K562 (cell line): ENCODE data around the gene MPG. TPM values are rescaled to one million over a fixed set of nuclear protein-coding genes. Genes with fewer than 3 reads are reported as not detected.

Experiments used
- ATAC-seq: fragments of 200-7000 bp; cut with Tn5 transposase; 3 replicates; pipeline ENCODE4 v1.9.1; 2020; ENCODE audit warnings: moderate library complexity
- BruUV-seq: library from RNA; stranded (reverse); fragments of 400-500 nt; replicated peaks from 2 replicates; lab custom pipeline; 2021; lab: Mats Ljungman, UMichigan
- CTCF ChIA-PET: fragments of 300-600 bp; formaldehyde crosslinking; extraction: SDS; loops from one replicate; lab custom pipeline; 2021; ENCODE audit warnings: low intra/inter-chr PET ratio; lab: Yijun Ruan, JAX
- POLR2A ChIA-PET: fragments of 300-600, 350-650 bp; sonication (Branson Sonifier 250); formaldehyde crosslinking; extraction: SDS; loops from one replicate; lab custom pipeline; 2021; ENCODE audit warnings: antibody characterized with exemption, inconsistent platforms; lab: Yijun Ruan, JAX
- DNase-seq, 4 experiments: peaks; one replicate each; pipeline versions ENCODE4 v3.0.0 to v3.0.0-alpha.2; 2011 to 2018; ENCODE audit warnings: low spot score in 3 of 4, mixed read lengths in 3 of 4; ENCODE audit errors: extremely low read depth in 1 of 4
- FAIRE-seq: peaks from 2 replicates; lab custom pipeline; 2011; peaks lifted over from hg19 to GRCh38; lab: Jason Lieb, UNC
- H2AFZ ChIP-seq: 2 replicates; pipeline ENCODE4 v1.6.0; 2011; ENCODE audit warnings: low read depth, low read length, control low read depth, inconsistent platforms
- H3K27ac ChIP-seq: fragments of 200-600 bp; 3 replicates; pipeline ENCODE4 v1.8.0; 2011; ENCODE audit warnings: low read depth, mild to moderate bottlenecking, control low read depth, inconsistent platforms, low read length, moderate library complexity, mixed read lengths; ENCODE audit errors: extremely low read depth
- H3K27me3 ChIP-seq, 2 experiments: fragments of 300-600 bp in 1 of 2; 2 replicates in 1 of 2; 3 replicates in 1 of 2; pipeline versions ENCODE4 v1.6.0 to v1.8.0; 2011; ENCODE audit warnings: inconsistent platforms in 2 of 2, low read length in 2 of 2, mild to moderate bottlenecking in 1 of 2, mixed read lengths in 1 of 2, moderate library complexity in 1 of 2; ENCODE audit not compliant: control insufficient read depth in 2 of 2, insufficient read depth in 2 of 2
- H3K36me3 ChIP-seq: fragments of 300-600 bp; 3 replicates; pipeline ENCODE4 v1.8.0; 2011; ENCODE audit warnings: mild to moderate bottlenecking, low read length, inconsistent platforms; ENCODE audit not compliant: control insufficient read depth, insufficient read depth
- H3K4me1 ChIP-seq, 2 experiments: fragments of 200-600 bp in 1 of 2; replicated peaks in 1 of 2; 2 replicates in 1 of 2; 3 replicates in 1 of 2; pipeline versions ENCODE4 v1.5.1 to v1.8.0; 2011; ENCODE audit warnings: inconsistent platforms in 2 of 2, low read length in 2 of 2, mild to moderate bottlenecking in 1 of 2, mixed read lengths in 1 of 2, moderate library complexity in 1 of 2; ENCODE audit not compliant: control insufficient read depth in 2 of 2, insufficient read depth in 2 of 2
- H3K4me2 ChIP-seq: 2 replicates; pipeline ENCODE4 v1.6.1; 2011; ENCODE audit warnings: low read length, control low read depth, inconsistent platforms, mixed read lengths; ENCODE audit not compliant: insufficient read depth
- H3K4me3 ChIP-seq: fragments of 200-600 bp; sonication (generic), shearing (Covaris generic); 2 replicates; pipeline ENCODE4 v1.5.1; 2016; ENCODE audit warnings: control low read depth, inconsistent platforms
- H3K79me2 ChIP-seq: fragments of 200-600 bp; 3 replicates; pipeline ENCODE4 v1.8.0; 2011; ENCODE audit warnings: low read length, inconsistent platforms; ENCODE audit not compliant: control insufficient read depth, insufficient read depth
- H3K9ac ChIP-seq, 2 experiments: 2 replicates each; pipeline versions ENCODE4 v1.6.0 to v1.6.1; 2011; ENCODE audit warnings: low read depth in 2 of 2, low read length in 2 of 2, control low read depth in 1 of 2, inconsistent platforms in 1 of 2, mild to moderate bottlenecking in 1 of 2, mixed read lengths in 1 of 2; ENCODE audit not compliant: insufficient read depth in 1 of 2
- H3K9me1 ChIP-seq: one replicate; pipeline ENCODE4 v1.6.0; 2011; ENCODE audit warnings: inconsistent platforms, mild to moderate bottlenecking, low read length, moderate library complexity; ENCODE audit not compliant: control insufficient read depth, insufficient read depth
- H3K9me3 ChIP-seq: replicated peaks from 2 replicates; pipeline ENCODE4 v1.5.1; 2011; ENCODE audit warnings: low read depth, low read length, inconsistent platforms; ENCODE audit not compliant: control insufficient read depth, insufficient read depth
- H4K20me1 ChIP-seq: replicated peaks from 2 replicates; pipeline ENCODE4 v1.6.1; 2011; ENCODE audit warnings: low read length, inconsistent platforms, mixed read lengths; ENCODE audit not compliant: control insufficient read depth, insufficient read depth
- AFF4 ChIP-seq: sonication (generic); formaldehyde crosslinking; IDR thresholded peaks from 2 replicates; pipeline ENCODE4 v1.8.0; 2023; ENCODE audit warnings: mild to moderate bottlenecking, missing genetic modification reagents
- COPS2 ChIP-seq: fragments of 450-650 bp; conservative IDR thresholded peaks from 2 replicates; pipeline ENCODE4 v1.6.1; 2016; ENCODE audit warnings: mild to moderate bottlenecking, moderate library complexity
- VEZF1 ChIP-seq: fragments of 200-800 bp; sonication (Bioruptor generic); IDR thresholded peaks from 2 replicates; pipeline ENCODE4 v1.6.1; 2017; ENCODE audit warnings: missing genetic modification characterization, missing compliant biosample characterization
- ZNF217 ChIP-seq: sonication (generic); formaldehyde crosslinking; IDR thresholded peaks from 2 replicates; pipeline ENCODE4 v1.8.0; 2022; ENCODE audit warnings: mild to moderate bottlenecking, missing genetic modification reagents
- WGBS: fragments of 100-300 bp; shearing (Covaris generic); methylation state at CpG from one replicate; pipeline ENCODE4 v1.1.6; 2016; ENCODE audit warnings: low coverage, mixed read lengths; ENCODE audit not compliant: insufficient coverage; ENCODE audit errors: missing lambda C conversion rate; 5-methylcytosine and 5-hydroxymethylcytosine counted together
- in situ Hi-C: fragments of 300-500 bp; cut with MboI; formaldehyde crosslinking; loops from 4 replicates; pipeline ENCODE4 v1.15.0; 2018; ENCODE audit warnings: inconsistent platforms, mixed read lengths
- intact Hi-C: fragments of 100-400 bp; cut with micrococcal nuclease; formaldehyde crosslinking; loops from 2 replicates; pipeline ENCODE4 v1.14.2; 2022
- polyA plus RNA-seq, 8 experiments: library from polyadenylated mRNA; depleted of rRNA in 4 of 8; stranded (reverse) in 5 of 8; unstranded in 3 of 8; fragments of >200 nt; fragmentation: Nextera tagmentation in 2 of 8; fragmentation: Illumina TruSeq in 1 of 8; extraction: Ambion mirVana in 2 of 8; extraction: Trizol in 1 of 8; gene quantifications; 2 replicates each; pipeline versions ENCODE4 v1.2.1 to v1.2.3, GENCODE V29; 2011 to 2014; ENCODE audit warnings: inconsistent platforms in 1 of 8, missing spikeins in 1 of 8
- total RNA-seq, 7 experiments: library from RNA; depleted of rRNA in 6 of 7; stranded (reverse); fragments of >200 nt in 6 of 7; fragmentation: Illumina TruSeq in 2 of 7; extraction: Trizol in 2 of 7; gene quantifications; 2 replicates each; pipeline versions ENCODE4 v1.2.1 to v1.2.3, GENCODE V29; 2011 to 2021; ENCODE audit warnings: low replicate concordance in 1 of 7
- TF ChIP-seq, protein P1 (sequence below), 3 experiments: IDR thresholded peaks in 2 of 3; conservative IDR thresholded peaks in 1 of 3; 2 replicates each; pipeline ENCODE4 v1.5.1; 2011 to 2012; ENCODE audit warnings: low read length in 3 of 3, mild to moderate bottlenecking in 3 of 3, control low read depth in 2 of 3, improper control_type of control experiment in 1 of 3, inconsistent platforms in 1 of 3, low read depth in 1 of 3, mixed read lengths in 1 of 3, moderate library complexity in 1 of 3; ENCODE audit not compliant: insufficient read depth in 2 of 3
- TF ChIP-seq, protein P2 (sequence below): fragments of 450-650 bp; formaldehyde crosslinking; IDR thresholded peaks from 2 replicates; pipeline ENCODE4 v1.4.0; 2020; ENCODE audit warnings: mild to moderate bottlenecking, moderate library complexity

MPG gene
- total and polyA plus RNA-seq, 9 of the 15 experiments (the other 6 are each of a cell fraction or from before 2014, with no cell fraction given): 0.42 to 226 (median 36.2) TPM

GRCh38 chr16:71540-72401, 6.3 kb upstream of the MPG start:
- DNase-seq (peak; percentile 41 to 66 (median 58)), ATAC-seq (peak; percentile 21), FAIRE-seq (peak; percentile 15)
- H3K9me3 ChIP-seq: no peaks in the 10 kb centered on the region; the same call in 1 of the 2 replicates
- no peaks in the 10 kb centered on the region for H3K27me3 ChIP-seq
- H3K9me1 ChIP-seq: peaks cover 5% of the 10 kb centered on the region
- peak overlapping the region; percentile 47; the same call in 1 of the 2 replicates for H2AFZ ChIP-seq
- H3K4me2 ChIP-seq: peak overlapping the region; percentile 76
- BruUV-seq: TSS peak; percentile 45
- peak overlapping the region; percentile 43 to 91; a peak in 3 of 4 replicates for H3K9ac ChIP-seq
- no peaks in the 10 kb centered on the region for H3K36me3 ChIP-seq
- intact Hi-C loops (no loop called here), in situ Hi-C loops (no loop called here)
- 14% methylated on average over 36 of the region's 57 CpGs for WGBS
- H3K79me2 ChIP-seq: peaks cover under 1% of the 10 kb centered on the region; the same call in 1 of the 3 replicates
- peaks cover 13% of the 10 kb centered on the region for H4K20me1 ChIP-seq
- H3K4me1 ChIP-seq: peaks cover 24 to 71% of the 10 kb centered on the region in 2 experiments
- peak overlapping the region; percentile 52 for H3K4me3 ChIP-seq
- H3K27ac ChIP-seq: no peak overlapping the region
- ChIA-PET POLR2A (interaction anchor here (0.6 to 4.4 kb wide), 5 partner anchors 11 to 671 kb away, joined by 3 to 18 read pairs (median 5); partner anchors contain the start of genes POLR3K and SNRNP25), CTCF (interaction anchor here (0.6 kb wide), 1 partner anchor 230 kb away, joined by 3 read pairs; no protein-coding TSS in a partner anchor)
- TF ChIP-seq ZNF217 (no peak), COPS2 (no peak), VEZF1 (CRISPR knock-in tag) (peak; percentile 67), AFF4 (CRISPR knock-in tag) (0 out of 2 replicates have a peak, but pooled peaks have one; percentile 28)
- TF ChIP-seq, protein P1, sequence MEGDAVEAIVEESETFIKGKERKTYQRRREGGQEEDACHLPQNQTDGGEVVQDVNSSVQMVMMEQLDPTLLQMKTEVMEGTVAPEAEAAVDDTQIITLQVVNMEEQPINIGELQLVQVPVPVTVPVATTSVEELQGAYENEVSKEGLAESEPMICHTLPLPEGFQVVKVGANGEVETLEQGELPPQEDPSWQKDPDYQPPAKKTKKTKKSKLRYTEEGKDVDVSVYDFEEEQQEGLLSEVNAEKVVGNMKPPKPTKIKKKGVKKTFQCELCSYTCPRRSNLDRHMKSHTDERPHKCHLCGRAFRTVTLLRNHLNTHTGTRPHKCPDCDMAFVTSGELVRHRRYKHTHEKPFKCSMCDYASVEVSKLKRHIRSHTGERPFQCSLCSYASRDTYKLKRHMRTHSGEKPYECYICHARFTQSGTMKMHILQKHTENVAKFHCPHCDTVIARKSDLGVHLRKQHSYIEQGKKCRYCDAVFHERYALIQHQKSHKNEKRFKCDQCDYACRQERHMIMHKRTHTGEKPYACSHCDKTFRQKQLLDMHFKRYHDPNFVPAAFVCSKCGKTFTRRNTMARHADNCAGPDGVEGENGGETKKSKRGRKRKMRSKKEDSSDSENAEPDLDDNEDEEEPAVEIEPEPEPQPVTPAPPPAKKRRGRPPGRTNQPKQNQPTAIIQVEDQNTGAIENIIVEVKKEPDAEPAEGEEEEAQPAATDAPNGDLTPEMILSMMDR (IDR thresholded peaks at IDR 0.05 in 2 of 3, conservative IDR thresholded peaks at IDR 0.05 in 1 of 3; ENCODE audit: insufficient read depth in 2 of 3, low read depth in 1 of 3, low read length in 3 of 3): 0 out of 6 replicates have a peak, but pooled peaks of 1 of the 3 experiments have one; percentile 3
- TF ChIP-seq, protein P2, sequence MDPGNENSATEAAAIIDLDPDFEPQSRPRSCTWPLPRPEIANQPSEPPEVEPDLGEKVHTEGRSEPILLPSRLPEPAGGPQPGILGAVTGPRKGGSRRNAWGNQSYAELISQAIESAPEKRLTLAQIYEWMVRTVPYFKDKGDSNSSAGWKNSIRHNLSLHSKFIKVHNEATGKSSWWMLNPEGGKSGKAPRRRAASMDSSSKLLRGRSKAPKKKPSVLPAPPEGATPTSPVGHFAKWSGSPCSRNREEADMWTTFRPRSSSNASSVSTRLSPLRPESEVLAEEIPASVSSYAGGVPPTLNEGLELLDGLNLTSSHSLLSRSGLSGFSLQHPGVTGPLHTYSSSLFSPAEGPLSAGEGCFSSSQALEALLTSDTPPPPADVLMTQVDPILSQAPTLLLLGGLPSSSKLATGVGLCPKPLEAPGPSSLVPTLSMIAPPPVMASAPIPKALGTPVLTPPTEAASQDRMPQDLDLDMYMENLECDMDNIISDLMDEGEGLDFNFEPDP: no peak
